NCI-H69 (cell line): Measurements from ENCODE around the gene SEMA5A.
A peak's percentile ranks its signal among the peaks of the same experiment; 100 is the strongest.
"Not testable (repeated sequence)": the region's sequence is repeated elsewhere in the genome, so short reads cannot be mapped to it uniquely, and the experiment has no call there.

Source experiments
- DNase-seq: peaks from one replicate; lab custom pipeline; 2025; lab: John Stamatoyannopoulos, UW

The SEMA5A gene

GRCh38 chr5:9438596-9439354, 107.1 kb downstream of the SEMA5A start:
- DNase-seq = no peak

GRCh38 chr5:9437741-9438240, 108.1 kb downstream of the SEMA5A start:
- no peak for DNase-seq

GRCh38 chr5:9431496-9432258, 114.2 kb downstream of the SEMA5A start:
- peak; percentile 7 for DNase-seq

- DNase-seq = no peak
These were observed 114.8 kb downstream of the SEMA5A start for GRCh38 chr5:9431151-9431495.

- DNase-seq = peak; percentile 4
These were observed 115.6 kb downstream of the SEMA5A start for GRCh38 chr5:9430306-9430705.

- DNase-seq = no peak
These were observed 116.1 kb downstream of the SEMA5A start for GRCh38 chr5:9429691-9430215.

- no peak for DNase-seq
These were observed 117.6 kb downstream of the SEMA5A start for GRCh38 chr5:9428272-9428671.

- no peak for DNase-seq
These were observed 120.2 kb downstream of the SEMA5A start for GRCh38 chr5:9425710-9426109.

GRCh38 chr5:9423571-9423970, 122.3 kb downstream of the SEMA5A start:
- no peak for DNase-seq

GRCh38 chr5:9421884-9422283, 124.0 kb downstream of the SEMA5A start:
- DNase-seq = no peak

GRCh38 chr5:9419794-9420193, 126.1 kb downstream of the SEMA5A start:
- DNase-seq = no peak

- no peak for DNase-seq
These were observed 130.3 kb downstream of the SEMA5A start for GRCh38 chr5:9415566-9415965.

GRCh38 chr5:9415091-9415490, 130.8 kb downstream of the SEMA5A start:
- no peak for DNase-seq

- no peak for DNase-seq
These were observed 134.7 kb downstream of the SEMA5A start for GRCh38 chr5:9411142-9411541.

- no peak for DNase-seq
These were observed 136.4 kb downstream of the SEMA5A start for GRCh38 chr5:9409413-9409960.

- no peak for DNase-seq
These were observed 136.9 kb downstream of the SEMA5A start for GRCh38 chr5:9408964-9409363.

GRCh38 chr5:9405196-9405754, 140.6 kb downstream of the SEMA5A start:
- DNase-seq = no peak

- no peak for DNase-seq
These were observed 143.9 kb downstream of the SEMA5A start for GRCh38 chr5:9401786-9402472.

- DNase-seq = not testable (repeated sequence)
These were observed 146.1 kb downstream of the SEMA5A start for GRCh38 chr5:9399783-9400182.

- no peak for DNase-seq
These were observed 146.8 kb downstream of the SEMA5A start for GRCh38 chr5:9399094-9399493.

- DNase-seq = no peak
These were observed 147.6 kb downstream of the SEMA5A start for GRCh38 chr5:9398227-9398626.

GRCh38 chr5:9396285-9396770, 149.5 kb downstream of the SEMA5A start:
- no peak for DNase-seq
